Kidney (tissue), 14 donors: ENCODE results near the gene ZNF580. TPM values are rescaled to one million over a fixed set of nuclear protein-coding genes. Genes with fewer than 3 reads are reported as not detected.

Experiments
- DNase-seq, 5 donors: peaks; one replicate each; pipeline ENCODE4 v3.0.0-alpha.2; 2013 to 2020
- FAIRE-seq: peaks from 2 replicates; lab custom pipeline; 2012; peaks lifted over from hg19 to GRCh38; lab: Jason Lieb, UNC
- H3K27ac ChIP-seq, 2 donors: one replicate each; pipeline ENCODE4 v1.7.0; 2013; ENCODE audit warnings: low read depth in 2 of 2, low read length in 2 of 2, inconsistent platforms in 1 of 2
- H3K27me3 ChIP-seq: one replicate; pipeline ENCODE4 v1.7.1; 2013; ENCODE audit warnings: low read length, inconsistent platforms; ENCODE audit not compliant: control insufficient read depth, insufficient read depth
- H3K36me3 ChIP-seq, 3 donors: one replicate each; pipeline versions ENCODE4 v1.7.0 to v1.7.1; 2013; ENCODE audit warnings: low read length in 3 of 3, control low read depth in 1 of 3, inconsistent platforms in 1 of 3; ENCODE audit not compliant: insufficient read depth in 3 of 3, control insufficient read depth in 2 of 3
- H3K4me1 ChIP-seq, 3 donors: one replicate each; pipeline versions ENCODE4 v1.7.0 to v1.7.1; 2013; ENCODE audit warnings: low read length in 3 of 3, inconsistent platforms in 1 of 3, low read depth in 1 of 3; ENCODE audit not compliant: control insufficient read depth in 2 of 3, insufficient read depth in 2 of 3
- H3K4me3 ChIP-seq, 3 donors: one replicate each; pipeline versions ENCODE4 v1.7.0 to v1.8.1; 2013; ENCODE audit warnings: low read length in 3 of 3, control low read depth in 1 of 3, inconsistent platforms in 1 of 3
- H3K9ac ChIP-seq, 3 donors: one replicate each; pipeline versions ENCODE4 v1.7.0 to v1.7.1; 2013; ENCODE audit warnings: low read length in 3 of 3, control low read depth in 1 of 3, inconsistent platforms in 1 of 3
- H3K9me3 ChIP-seq, 3 donors: one replicate each; pipeline versions ENCODE4 v1.7.0 to v1.7.1; 2013; ENCODE audit warnings: low read length in 3 of 3, control low read depth in 1 of 3, inconsistent platforms in 1 of 3; ENCODE audit not compliant: control insufficient read depth in 2 of 3, insufficient read depth in 1 of 3
- CTCF ChIP-seq: IDR thresholded peaks from 3 replicates; pipeline ENCODE4 v1.5.1; 2012; ENCODE audit warnings: mild to moderate bottlenecking, moderate library complexity, borderline replicate concordance; ENCODE audit not compliant: insufficient read depth; ENCODE audit errors: extremely low read depth
- intact Hi-C: fragments of 100-400 bp; cut with DNase I; formaldehyde crosslinking; loops from one replicate; pipeline ENCODE4 v1.11.1; 2022
- polyA plus RNA-seq: library from polyadenylated mRNA; stranded (reverse); fragments of 350-450 nt; fragmentation: Illumina TruSeq; extraction: RNeasy Lipid Tissue Mini Kit (QIAGEN cat#74804); gene quantifications from one replicate; pipeline ENCODE4 v1.2.3, GENCODE V29; 2014; ENCODE audit warnings: low read depth, low replicate concordance; ENCODE audit not compliant: insufficient read depth
- total RNA-seq: library from RNA; stranded (reverse); fragmentation: NEBNext Ultra II Directional; extraction: Animal tissue kit (Norgen Biotek cat#: 25700); gene quantifications from one replicate; pipeline ENCODE4 v1.2.1, GENCODE V29; 2021
- donor health status: control.
- donor health status: control.
- donor health status: control.
- donor health status: control.
- donor health status: control.
- donor health status: DM: yes; HTN: yes; CAD: no.
- donor health status: Normal renal cell carcinoma (clear cell type).

Gene ZNF580
- total and polyA plus RNA-seq, 2 donors from 2014 or later: 47.0 to 56.8 TPM

- H3K36me3 ChIP-seq: peaks cover 0 to 6% (median 0%) of the 10 kb centered on the region in 3 donors
- H3K27ac ChIP-seq: no peak overlapping the region
- H3K9ac ChIP-seq: no peak overlapping the region
- DNase-seq (no peak), FAIRE-seq (no peak)
- H3K27me3 ChIP-seq: no peaks in the 10 kb centered on the region
- TF ChIP-seq CTCF: no peak
- peaks cover 0 to under 1% (median 0%) of the 10 kb centered on the region in 3 donors for H3K4me1 ChIP-seq
- no peaks in the 10 kb centered on the region for H3K9me3 ChIP-seq
- intact Hi-C loops: loop anchor here (10.0 kb wide), 1 partner anchor 354 kb away; no protein-coding TSS in a partner anchor
- H3K4me3 ChIP-seq: no peak overlapping the region
Observed at GRCh38 chr19:55618426-55618825, 22.4 kb upstream of the ZNF580 start.

GRCh38 chr19:55619286-55619685 lies 21.5 kb upstream of the ZNF580 start:
- H3K36me3 ChIP-seq: peaks cover 0 to 6% (median 0%) of the 10 kb centered on the region in 3 donors
- H3K4me3 ChIP-seq: no peak overlapping the region
- H3K27ac ChIP-seq: no peak overlapping the region
- FAIRE-seq (no peak), DNase-seq (no peak)
- intact Hi-C loops: loop anchor here (10.0 kb wide), 1 partner anchor 354 kb away; no protein-coding TSS in a partner anchor
- H3K9ac ChIP-seq: no peak overlapping the region
- TF ChIP-seq CTCF: no peak
- H3K4me1 ChIP-seq: peaks cover 2 to 5% (median 3%) of the 10 kb centered on the region in 3 donors
- H3K9me3 ChIP-seq: no peaks in the 10 kb centered on the region
- no peaks in the 10 kb centered on the region for H3K27me3 ChIP-seq

GRCh38 chr19:55620410-55621204 lies 20.2 kb upstream of the ZNF580 start:
- no peaks in the 10 kb centered on the region for H3K27me3 ChIP-seq
- DNase-seq (no peak), FAIRE-seq (no peak)
- H3K27ac ChIP-seq: no peak overlapping the region
- peaks cover 0 to 6% (median 0%) of the 10 kb centered on the region in 3 donors for H3K36me3 ChIP-seq
- intact Hi-C loops: no loop called here
- no peak overlapping the region for H3K4me3 ChIP-seq
- TF ChIP-seq CTCF: no peak
- no peaks in the 10 kb centered on the region for H3K9me3 ChIP-seq
- no peak overlapping the region for H3K9ac ChIP-seq
- H3K4me1 ChIP-seq: peaks cover 2 to 6% (median 5%) of the 10 kb centered on the region in 3 donors
